HG02852 (cell line): Measurements from ENCODE around the gene DUSP5.
A peak's percentile ranks its signal among the peaks of the same experiment; 100 is the strongest.

Source experiments
- ATAC-seq: cut with Tn5 transposase; IDR thresholded peaks from one replicate; pipeline ENCODE4 v1.9.1; 2021; ENCODE audit warnings: mild to moderate bottlenecking, moderate library complexity; ENCODE audit not compliant: unreplicated experiment

Gene DUSP5

GRCh38 chr10:110499796-110500514 lies 2.2 kb downstream of the DUSP5 start:
- ATAC-seq, result no peak

DNA sequence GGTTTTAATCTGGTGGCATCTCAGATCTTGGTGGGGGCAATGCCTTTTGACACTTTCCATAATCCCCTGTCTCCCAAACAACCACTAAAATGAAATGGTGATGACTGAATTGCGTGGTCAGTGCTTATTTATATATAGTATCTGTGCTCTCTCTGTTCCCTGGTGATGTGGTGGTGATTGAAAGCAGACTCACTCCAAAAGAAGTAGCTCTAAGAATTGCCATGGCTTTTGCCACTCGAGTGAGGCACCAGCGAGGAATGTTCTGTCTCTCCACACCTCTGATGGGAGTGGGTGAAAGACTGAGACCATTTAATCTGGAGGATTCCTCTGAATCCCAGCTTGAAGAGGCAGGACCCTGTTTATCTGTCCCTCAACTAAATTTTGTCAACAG lies 2.8 kb downstream of the DUSP5 start:
- ATAC-seq, result no peak

- ATAC-seq, result no peak
Measured at GRCh38 chr10:110501142-110501937, 3.6 kb downstream of the DUSP5 start.

GRCh38 chr10:110502072-110502845 lies 4.6 kb downstream of the DUSP5 start:
- ATAC-seq, result no peak

DNA sequence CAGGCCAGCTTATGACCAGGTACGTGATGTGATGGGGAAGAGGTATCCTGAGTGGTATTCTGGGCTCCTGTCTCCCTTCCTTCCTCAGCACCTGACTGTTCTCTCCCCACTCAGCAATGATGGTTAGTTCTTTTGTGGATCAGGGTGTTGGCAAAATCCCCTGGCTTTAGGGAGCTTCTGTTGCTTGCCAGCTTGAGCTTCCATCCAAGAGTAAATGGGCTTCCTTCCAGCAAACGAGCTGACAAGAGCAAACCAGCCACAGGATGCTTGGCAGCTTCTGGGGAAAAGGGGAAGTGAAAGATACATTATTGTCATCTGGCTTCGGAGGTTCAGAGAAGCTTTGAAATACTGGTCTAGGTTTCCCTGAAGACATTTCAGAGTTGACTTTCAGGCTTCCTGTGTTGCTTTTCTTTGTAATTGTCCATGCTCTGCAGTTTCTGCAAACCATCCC lies 5.2 kb downstream of the DUSP5 start:
- ATAC-seq, result peak; percentile 41

DNA sequence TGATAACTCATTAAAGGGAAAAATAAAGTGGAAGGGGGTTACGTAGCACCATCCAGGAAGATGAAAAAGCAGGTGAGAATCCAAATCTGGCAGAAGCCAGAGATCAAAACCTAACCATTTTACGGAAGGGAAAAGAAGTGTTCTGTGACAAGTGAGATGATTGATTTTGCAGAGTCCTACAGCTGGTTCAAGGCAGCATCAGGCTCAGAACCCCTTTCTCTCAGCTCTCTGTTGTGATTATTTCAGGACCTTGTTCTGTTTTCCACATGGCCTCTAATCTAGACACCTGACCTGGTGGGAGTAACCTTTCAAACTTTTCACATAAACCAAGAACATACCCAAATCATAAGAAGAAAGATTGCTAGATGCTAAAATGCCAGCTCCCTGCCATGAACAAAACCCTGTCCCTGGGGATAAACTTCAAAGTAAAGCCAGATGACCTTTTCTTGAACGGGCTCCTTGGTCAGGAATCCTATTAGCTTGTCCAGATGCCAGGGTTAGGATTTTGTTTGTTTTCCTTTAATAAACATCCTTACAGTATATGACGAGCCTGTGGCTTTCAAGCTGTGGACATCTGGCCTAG lies 5.9 kb downstream of the DUSP5 start:
- ATAC-seq, result no peak

DNA sequence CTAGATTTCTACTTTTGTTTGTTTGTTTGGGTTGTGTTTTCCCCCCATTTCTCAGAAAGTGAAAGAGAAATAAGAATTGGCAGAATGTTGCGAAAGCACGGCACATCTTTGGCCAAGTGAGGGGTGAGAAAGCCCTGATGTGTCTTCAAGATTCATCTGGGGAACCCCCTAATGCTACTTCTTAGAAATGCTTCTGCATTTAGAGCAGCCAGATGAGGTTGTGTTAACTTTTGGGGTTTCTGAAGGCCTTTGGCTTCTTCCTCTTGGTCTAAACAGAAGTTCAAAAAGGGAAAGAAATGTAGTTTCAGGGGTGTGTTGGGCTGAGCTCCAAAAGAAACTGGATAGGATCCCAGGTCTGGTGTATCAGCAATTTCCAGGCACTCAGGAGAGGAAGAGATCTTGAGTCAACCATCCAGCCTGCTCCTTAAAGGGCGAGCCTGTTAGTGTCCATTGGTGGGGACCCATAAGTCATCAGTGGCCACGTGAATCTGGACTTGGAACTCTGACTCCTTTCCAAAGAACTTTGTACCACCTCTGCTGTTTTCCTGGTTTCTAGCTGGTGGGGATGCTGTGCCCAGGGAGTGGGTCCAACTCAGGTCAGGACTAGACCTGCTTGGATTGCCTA lies 6.5 kb downstream of the DUSP5 start:
- peak; percentile 67 for ATAC-seq

DNA sequence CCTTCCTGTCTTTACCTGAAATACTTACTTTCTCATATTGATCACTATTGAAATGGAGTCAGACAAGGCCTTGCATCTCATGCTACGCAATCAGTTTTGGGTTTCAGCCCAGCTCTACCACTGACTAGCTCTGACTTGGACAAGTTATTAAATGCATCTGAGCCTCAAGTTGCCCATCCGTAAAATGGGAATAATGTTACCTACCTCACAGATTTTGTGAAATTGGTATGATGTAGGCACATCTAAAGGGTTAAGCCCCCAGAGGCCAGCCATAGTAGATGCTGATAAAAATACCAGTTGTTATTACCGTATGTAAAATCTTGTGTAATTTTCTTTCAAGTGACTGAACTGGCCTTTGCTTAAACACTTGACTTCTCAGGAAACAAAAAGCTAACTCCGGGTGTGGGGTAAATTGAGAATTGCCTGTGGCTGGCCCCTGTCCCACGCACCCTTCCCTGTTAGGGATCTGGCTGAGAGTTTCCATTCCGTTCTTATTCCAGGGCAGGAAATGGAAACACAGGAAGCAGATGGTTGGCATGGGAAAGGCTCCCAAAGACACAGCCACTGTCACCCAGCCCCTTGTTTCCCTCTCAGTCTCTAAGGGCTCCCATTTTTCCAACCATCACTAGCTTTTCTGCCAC lies 7.5 kb downstream of the DUSP5 start:
- no peak for ATAC-seq

DNA sequence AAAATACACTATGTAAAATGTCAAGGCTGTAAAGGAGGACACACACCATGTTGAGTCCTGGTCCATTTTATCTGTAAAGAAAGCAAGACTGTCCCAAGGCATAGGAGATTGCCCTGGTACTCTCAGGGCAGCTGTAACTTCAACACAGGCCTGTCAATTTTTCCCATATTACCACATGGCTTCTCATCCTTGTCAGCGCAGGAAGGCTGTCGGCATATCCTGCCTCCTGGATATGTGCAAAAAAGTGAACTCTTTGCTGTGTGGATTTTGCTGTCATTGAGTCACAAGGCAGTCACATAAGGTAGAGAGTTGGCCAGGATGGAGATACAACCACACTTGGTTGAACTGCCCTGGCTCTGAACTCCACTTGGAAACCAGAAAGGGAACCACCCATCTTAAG lies 8.7 kb downstream of the DUSP5 start:
- ATAC-seq, result no peak

DNA sequence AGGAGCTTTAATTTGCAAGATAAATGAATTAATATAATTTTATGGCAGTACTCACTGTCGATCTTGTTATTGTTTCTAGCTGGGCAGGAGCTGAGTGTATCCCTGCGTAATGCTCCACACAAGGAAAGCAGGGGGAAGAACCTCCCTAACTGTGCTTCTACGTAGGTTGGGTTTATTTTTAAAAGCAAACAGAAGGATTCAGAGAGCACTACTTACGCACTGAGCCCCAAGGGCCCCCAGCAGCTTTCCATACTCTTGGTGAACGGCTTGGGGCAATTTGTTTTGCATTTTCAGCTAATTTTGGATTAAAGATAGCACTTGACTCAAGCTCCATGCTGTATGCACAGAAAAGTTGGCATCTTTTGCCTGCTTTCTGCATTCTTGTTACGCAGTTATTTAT lies 9.6 kb downstream of the DUSP5 start:
- ATAC-seq, result no peak

DNA sequence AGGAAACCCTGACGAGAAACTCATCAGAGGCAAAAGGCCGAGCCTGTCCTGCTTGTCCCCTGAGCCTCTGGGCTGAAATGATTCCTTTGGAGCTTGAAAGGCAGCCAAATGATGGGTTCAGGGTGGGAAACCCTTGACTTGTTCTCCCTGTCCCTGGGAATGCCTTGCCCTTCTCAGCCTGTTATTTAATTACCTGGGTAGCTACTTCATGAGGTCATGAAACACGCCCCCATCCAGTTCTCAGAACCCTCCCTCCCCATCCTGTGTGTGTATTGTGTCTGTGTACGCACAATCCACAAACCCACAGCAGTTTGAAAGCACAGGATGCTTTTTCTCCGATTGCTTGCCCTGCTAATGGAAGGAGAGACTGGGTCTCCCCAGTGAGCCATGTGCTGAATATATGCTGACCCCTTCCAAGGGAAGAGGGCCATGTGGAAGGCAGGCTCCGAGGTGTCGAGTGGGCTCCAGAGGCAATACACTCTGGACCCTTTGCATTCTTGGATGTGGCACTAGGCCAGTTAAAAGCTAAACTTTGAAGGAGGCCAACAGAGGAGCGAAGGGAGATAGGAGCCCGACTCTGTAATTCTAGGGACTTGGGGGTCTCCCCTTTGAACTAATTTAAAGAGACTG lies 10.6 kb downstream of the DUSP5 start:
- no peak for ATAC-seq

DNA sequence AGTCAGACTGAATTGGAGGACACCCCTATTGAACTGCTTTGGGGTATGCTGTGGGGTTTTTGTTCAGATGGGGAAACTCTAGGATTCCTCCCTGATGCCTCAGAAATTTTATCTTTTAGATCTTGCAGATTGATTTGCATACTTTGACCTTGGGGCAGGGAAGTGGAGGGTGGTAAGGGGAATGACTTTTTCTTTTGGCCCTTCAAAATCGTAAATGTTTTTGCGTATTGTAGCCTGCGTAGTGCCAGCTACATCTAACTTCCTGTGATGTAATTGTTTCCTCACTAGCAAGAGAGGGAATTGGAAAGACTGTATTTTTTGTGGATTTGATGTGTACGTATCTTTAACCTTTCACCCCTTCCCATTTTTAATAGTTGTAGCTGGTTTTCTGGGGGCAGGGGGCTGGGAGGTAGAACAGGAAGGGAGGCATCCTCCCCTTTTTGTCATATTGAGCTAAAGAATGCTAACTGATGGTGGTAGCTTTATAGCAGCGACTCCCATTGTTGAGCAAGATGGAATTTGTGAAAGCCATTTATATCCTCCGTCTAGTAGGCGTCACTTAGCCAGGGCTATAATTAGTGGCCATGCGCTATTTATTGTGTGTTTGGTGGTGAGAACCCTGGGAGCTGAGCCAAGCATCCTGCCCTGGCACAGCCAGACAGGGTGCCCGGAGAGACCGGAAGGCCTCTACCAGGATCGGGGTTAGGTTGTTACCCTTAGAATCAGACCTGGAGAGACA lies 11.3 kb downstream of the DUSP5 start:
- no peak for ATAC-seq

DNA sequence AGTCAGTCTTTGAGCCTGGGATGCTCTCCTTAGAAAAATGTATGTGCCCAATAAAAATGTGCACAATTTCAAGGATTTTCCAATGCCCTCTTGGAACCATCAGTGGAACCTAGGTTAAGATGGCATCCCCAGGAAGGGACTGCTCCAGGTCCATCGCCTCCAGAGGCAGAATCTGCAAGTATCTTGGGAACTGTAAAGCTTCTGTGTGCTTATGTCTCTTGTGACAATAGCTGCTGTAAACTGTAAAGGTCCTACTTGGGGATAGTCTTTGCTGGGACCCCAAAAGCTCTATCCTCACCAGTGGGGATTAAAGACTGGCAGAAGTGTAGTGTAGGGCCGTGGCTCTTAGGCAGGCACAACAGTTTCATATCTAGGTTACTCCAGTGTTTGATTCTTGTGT lies 11.9 kb downstream of the DUSP5 start:
- ATAC-seq, result no peak

GRCh38 chr10:110510086-110510485 lies 12.4 kb downstream of the DUSP5 start:
- no peak for ATAC-seq

DNA sequence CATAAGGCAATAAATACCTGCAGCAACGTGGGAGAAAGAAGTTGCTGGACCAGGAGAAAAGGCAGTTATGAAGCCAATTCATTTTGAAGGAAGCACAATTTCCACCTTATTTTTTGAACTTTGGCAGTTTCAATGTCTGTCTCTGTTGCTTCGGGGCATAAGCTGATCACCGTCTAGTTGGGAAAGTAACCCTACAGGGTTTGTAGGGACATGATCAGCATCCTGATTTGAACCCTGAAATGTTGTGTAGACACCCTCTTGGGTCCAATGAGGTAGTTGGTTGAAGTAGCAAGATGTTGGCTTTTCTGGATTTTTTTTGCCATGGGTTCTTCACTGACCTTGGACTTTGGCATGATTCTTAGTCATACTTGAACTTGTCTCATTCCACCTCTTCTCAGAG lies 13.0 kb downstream of the DUSP5 start:
- ATAC-seq, result no peak

DNA sequence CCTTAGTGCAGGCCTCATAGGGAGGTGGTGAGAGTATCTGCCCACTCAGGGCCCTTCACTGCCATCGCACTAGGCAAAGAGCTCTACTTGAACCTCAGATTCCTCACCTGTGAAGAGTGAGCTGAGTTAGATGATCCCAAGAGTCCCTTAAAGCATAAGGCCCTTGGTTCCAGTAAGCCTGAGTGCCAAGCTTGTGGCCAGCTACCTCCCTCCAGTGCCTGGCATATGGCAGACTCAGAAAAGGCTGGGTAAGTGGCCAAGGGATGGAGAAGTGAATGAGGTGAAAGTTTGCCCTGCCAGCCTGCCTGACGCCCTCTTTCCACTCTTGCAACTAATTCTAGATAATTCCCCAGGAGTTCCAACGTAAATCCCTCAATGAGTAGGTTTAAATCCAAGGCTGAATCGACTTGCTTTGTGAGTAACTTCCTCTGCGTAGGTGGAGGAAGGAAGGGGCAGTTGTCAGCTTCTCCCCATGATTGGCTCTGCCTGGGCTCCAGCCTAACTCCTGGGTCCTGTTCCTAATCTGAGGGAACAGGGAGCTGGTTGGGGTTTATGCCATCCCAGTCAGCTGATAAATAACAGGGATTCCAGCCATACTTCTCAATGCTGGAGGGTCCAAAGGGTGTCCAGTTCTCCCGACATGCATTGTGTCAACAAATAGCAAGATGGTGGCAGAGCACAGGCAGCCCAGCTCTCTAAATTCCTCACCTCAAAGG lies 14.2 kb downstream of the DUSP5 start:
- ATAC-seq, result no peak

- ATAC-seq, result no peak
Measured at GRCh38 chr10:110512461-110513187, 14.9 kb downstream of the DUSP5 start.

GRCh38 chr10:110513949-110514348 lies 16.2 kb downstream of the DUSP5 start:
- no peak for ATAC-seq
